H9 (cell line): Measurements from ENCODE around the gene FHL3. TPM values are rescaled to one million over a fixed set of nuclear protein-coding genes. Genes with fewer than 3 reads are reported as not detected.

Experiments
- DNase-seq: peaks from one replicate; pipeline ENCODE4 v3.0.0-alpha.2; 2017
- H2AFZ ChIP-seq: one replicate; pipeline ENCODE4 v1.6.1; 2013; ENCODE audit warnings: mild to moderate bottlenecking, low read length, control low read depth, moderate library complexity
- H2AK5ac ChIP-seq: 2 replicates; pipeline ENCODE4 v1.6.1; 2013; ENCODE audit warnings: low read length, control low read depth, mixed read lengths; ENCODE audit not compliant: insufficient read length
- H2BK120ac ChIP-seq: one replicate; pipeline ENCODE4 v1.6.1; 2013; ENCODE audit warnings: low read depth, mild to moderate bottlenecking, low read length, control low read depth, inconsistent platforms; ENCODE audit not compliant: poor library complexity, severe bottlenecking
- H2BK12ac ChIP-seq: 2 replicates; pipeline ENCODE4 v1.6.1; 2013; ENCODE audit warnings: low read length, control low read depth, mixed read lengths, low read depth; ENCODE audit not compliant: insufficient read length
- H2BK15ac ChIP-seq: 2 replicates; pipeline ENCODE4 v1.6.1; 2013; ENCODE audit warnings: low read depth, low read length, control low read depth
- H2BK20ac ChIP-seq: one replicate; pipeline ENCODE4 v1.6.1; 2013; ENCODE audit warnings: low read depth, mild to moderate bottlenecking, low read length, control low read depth, inconsistent platforms; ENCODE audit not compliant: poor library complexity, severe bottlenecking
- H2BK5ac ChIP-seq: 2 replicates; pipeline ENCODE4 v1.6.1; 2013; ENCODE audit warnings: low read length, control low read depth, mixed read lengths; ENCODE audit not compliant: insufficient read length
- H3K14ac ChIP-seq: 2 replicates; pipeline ENCODE4 v1.6.1; 2013; ENCODE audit warnings: low read length, control low read depth; ENCODE audit not compliant: insufficient read depth
- H3K18ac ChIP-seq: 2 replicates; pipeline ENCODE4 v1.6.1; 2013; ENCODE audit warnings: low read depth, mild to moderate bottlenecking, mixed read lengths, low read length, control low read depth; ENCODE audit not compliant: insufficient read length
- H3K23ac ChIP-seq: 2 replicates; pipeline ENCODE4 v1.6.1; 2013; ENCODE audit warnings: low read length, control low read depth, mixed read lengths, low read depth; ENCODE audit not compliant: insufficient read length
- H3K23me2 ChIP-seq: 2 replicates; pipeline ENCODE4 v1.6.1; 2013; ENCODE audit warnings: low read depth, mild to moderate bottlenecking, mixed read lengths, low read length, control low read depth; ENCODE audit not compliant: insufficient read length, poor library complexity, severe bottlenecking
- H3K27ac ChIP-seq: 2 replicates; pipeline ENCODE4 v1.5.1; 2013; ENCODE audit warnings: low read length, control low read depth, mixed read lengths, low read depth; ENCODE audit not compliant: insufficient read length
- H3K27me3 ChIP-seq: 2 replicates; pipeline ENCODE4 v1.6.1; 2013; ENCODE audit warnings: low read length, control low read depth, inconsistent platforms; ENCODE audit not compliant: insufficient read depth
- H3K4ac ChIP-seq: 2 replicates; pipeline ENCODE4 v1.6.1; 2013; ENCODE audit warnings: low read depth, mild to moderate bottlenecking, control low read depth, inconsistent platforms, low read length, moderate library complexity
- H3K4me1 ChIP-seq: 2 replicates; pipeline ENCODE4 v1.6.1; 2013; ENCODE audit warnings: low read length, control low read depth, inconsistent platforms; ENCODE audit not compliant: insufficient read depth
- H3K4me2 ChIP-seq: 2 replicates; pipeline ENCODE4 v1.6.1; 2013; ENCODE audit warnings: low read length, control low read depth, mixed read lengths; ENCODE audit not compliant: insufficient read length, insufficient read depth
- H3K56ac ChIP-seq: 2 replicates; pipeline ENCODE4 v1.6.1; 2013; ENCODE audit warnings: low read depth, mild to moderate bottlenecking, mixed read lengths, low read length, control low read depth; ENCODE audit not compliant: insufficient read length
- H3K79me1 ChIP-seq: 2 replicates; pipeline ENCODE4 v1.6.1; 2013; ENCODE audit warnings: low read depth, mild to moderate bottlenecking, moderate library complexity, low read length, control low read depth, inconsistent platforms; ENCODE audit not compliant: insufficient read depth, poor library complexity, severe bottlenecking
- H3K79me2 ChIP-seq: 2 replicates; pipeline ENCODE4 v1.6.1; 2013; ENCODE audit warnings: low read length, control low read depth, inconsistent platforms; ENCODE audit not compliant: insufficient read depth
- H3K9ac ChIP-seq: 2 replicates; pipeline ENCODE4 v1.6.1; 2013; ENCODE audit warnings: low read length, control low read depth, mixed read lengths; ENCODE audit not compliant: insufficient read length; ENCODE audit errors: extremely low read depth
- H3K9me3 ChIP-seq: one replicate; pipeline ENCODE4 v1.6.1; 2013; ENCODE audit warnings: low read depth, low read length, inconsistent platforms; ENCODE audit not compliant: control insufficient read depth
- H3T11ph ChIP-seq: one replicate; pipeline ENCODE4 v1.6.1; 2013; ENCODE audit warnings: mild to moderate bottlenecking, low read length, control low read depth, inconsistent platforms
- H4K20me1 ChIP-seq: one replicate; pipeline ENCODE4 v1.6.1; 2013; ENCODE audit not compliant: control insufficient read depth, insufficient read length, insufficient read depth
- H4K5ac ChIP-seq: 2 replicates; pipeline ENCODE4 v1.6.1; 2013; ENCODE audit warnings: low read depth, mild to moderate bottlenecking, mixed read lengths, low read length, control low read depth; ENCODE audit not compliant: insufficient read length
- H4K8ac ChIP-seq: replicated peaks from 2 replicates; pipeline ENCODE4 v1.6.1; 2013; ENCODE audit warnings: low read length, control low read depth, mixed read lengths, low read depth; ENCODE audit not compliant: insufficient read length
- H4K91ac ChIP-seq: 2 replicates; pipeline ENCODE4 v1.6.1; 2013; ENCODE audit warnings: low read depth, mild to moderate bottlenecking, moderate library complexity, mixed read lengths, low read length, control low read depth; ENCODE audit not compliant: insufficient read length
- H3K27ac Mint-ChIP-seq, 3 experiments: 2 replicates in 2 of 3; 3 replicates in 1 of 3; pipeline ENCODE4 v1.8.0; 2020 to 2021; ENCODE audit warnings: mixed read lengths in 3 of 3, mild to moderate bottlenecking in 1 of 3, moderate library complexity in 1 of 3
- H3K27me3 Mint-ChIP-seq: 2 replicates; pipeline ENCODE4 v1.8.0; 2021; ENCODE audit warnings: low read depth, mild to moderate bottlenecking, moderate library complexity, mixed read lengths
- H3K36me3 Mint-ChIP-seq, 3 experiments: 2 replicates in 2 of 3; 3 replicates in 1 of 3; pipeline ENCODE4 v1.8.0; 2020 to 2021; ENCODE audit warnings: low read depth in 3 of 3, mixed read lengths in 3 of 3; ENCODE audit not compliant: insufficient read depth in 1 of 3
- H3K4me1 Mint-ChIP-seq, 2 experiments: 2 replicates each; pipeline ENCODE4 v1.8.0; 2020; ENCODE audit warnings: mixed read lengths in 2 of 2
- H3K4me3 Mint-ChIP-seq, 2 experiments: 2 replicates in 1 of 2; 3 replicates in 1 of 2; pipeline ENCODE4 v1.8.0; 2020 to 2021; ENCODE audit warnings: mild to moderate bottlenecking in 2 of 2, mixed read lengths in 2 of 2, moderate library complexity in 1 of 2
- H3K9me3 Mint-ChIP-seq, 2 experiments: 2 replicates in 1 of 2; 3 replicates in 1 of 2; pipeline ENCODE4 v1.8.0; 2020; ENCODE audit warnings: mild to moderate bottlenecking in 2 of 2, mixed read lengths in 2 of 2, moderate library complexity in 1 of 2
- WGBS: extraction: QIAGEN DNeasy Blood & Tissue Kit; methylation state at CpG from one replicate; pipeline ENCODE4 v1.1.7; 2013; ENCODE audit warnings: missing lambda C conversion rate, low lambda C conversion rate, mixed read lengths; ENCODE audit not compliant: insufficient read length; ENCODE audit errors: extremely low coverage; 5-methylcytosine and 5-hydroxymethylcytosine counted together
- total RNA-seq: library from RNA; stranded (reverse); gene quantifications from 2 replicates; pipeline ENCODE4 v1.2.1, GENCODE V29; 2021
- TF ChIP-seq, protein P1 (sequence below): fragments of 200-600 bp; sonication (generic); conservative IDR thresholded peaks from 3 replicates; pipeline ENCODE4 v1.8.0; 2021; ENCODE audit warnings: antibody characterized with exemption, mild to moderate bottlenecking

FHL3 gene
- total RNA-seq, 1 experiment from 2014 or later = 32.8 TPM

DNA sequence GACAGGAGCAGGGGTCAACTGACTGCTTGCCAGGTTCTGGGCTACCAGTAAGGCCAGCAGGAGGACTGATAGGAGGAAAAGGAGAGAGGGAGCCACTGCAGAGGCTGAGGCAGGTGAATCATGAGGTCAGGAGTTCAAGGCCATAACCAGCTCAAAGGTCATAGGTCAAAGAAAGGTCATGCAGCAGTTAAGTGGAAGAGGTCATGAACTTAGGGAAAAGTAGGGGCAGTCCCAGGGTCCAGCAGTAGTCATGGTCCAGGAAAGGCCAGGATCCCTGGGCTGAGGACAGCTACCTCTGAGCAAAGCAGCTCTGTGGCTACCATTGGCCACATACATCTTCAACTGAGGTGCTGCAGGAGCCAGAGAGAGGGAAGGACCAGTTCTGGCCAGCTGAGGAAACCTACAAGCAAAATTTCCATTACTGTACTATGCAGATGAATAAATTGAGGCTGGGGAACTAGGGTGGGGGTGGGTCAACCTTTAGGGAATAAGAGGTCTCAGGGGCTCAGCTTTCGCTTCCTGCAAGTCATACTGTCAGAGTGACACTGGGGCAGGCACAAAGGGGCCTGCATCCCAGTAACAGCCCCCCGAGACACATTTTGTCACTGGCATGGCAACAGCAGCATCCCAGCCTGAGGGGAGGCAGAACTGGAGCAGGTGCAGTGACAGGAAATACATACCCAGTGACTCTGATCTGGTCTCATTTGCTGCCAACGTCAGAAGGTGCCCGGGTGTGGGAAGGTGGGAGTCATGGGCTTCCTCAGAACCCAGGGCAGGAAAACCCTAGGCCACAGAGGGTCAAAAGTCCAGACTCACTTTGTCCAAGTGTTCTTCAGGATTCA, 53.3 kb downstream of the FHL3 start:
- WGBS = no CpG with 5 or more reads among the region's 4 CpGs

More for the DNA sequence above, 53.3 kb downstream of the FHL3 start:
- H2BK120ac ChIP-seq = no peak overlapping the region
- no peak overlapping the region for H3T11ph ChIP-seq
- no peak overlapping the region for H2BK5ac ChIP-seq
- no peak overlapping the region for H4K91ac ChIP-seq
- H3K79me2 ChIP-seq = no peaks in the 10 kb centered on the region
- Mint-ChIP-seq H3K4me3 (no peak overlapping the region), H3K9me3 (no peaks in the 10 kb centered on the region), H3K27ac (no peak overlapping the region), H3K36me3 (peaks cover 2 to 8% (median 4%) of the 10 kb centered on the region in 3 experiments; a peak in 6 of 7 replicates), H3K27me3 (no peaks in the 10 kb centered on the region; the same call in 1 of the 2 replicates), H3K4me1 (peaks cover 10 to 17% of the 10 kb centered on the region in 2 experiments)
- no peak overlapping the region for H3K9ac ChIP-seq
- H3K14ac ChIP-seq = no peak overlapping the region; the same call in 1 of the 2 replicates
- H2BK12ac ChIP-seq = no peak overlapping the region
- TF ChIP-seq, protein P1, sequence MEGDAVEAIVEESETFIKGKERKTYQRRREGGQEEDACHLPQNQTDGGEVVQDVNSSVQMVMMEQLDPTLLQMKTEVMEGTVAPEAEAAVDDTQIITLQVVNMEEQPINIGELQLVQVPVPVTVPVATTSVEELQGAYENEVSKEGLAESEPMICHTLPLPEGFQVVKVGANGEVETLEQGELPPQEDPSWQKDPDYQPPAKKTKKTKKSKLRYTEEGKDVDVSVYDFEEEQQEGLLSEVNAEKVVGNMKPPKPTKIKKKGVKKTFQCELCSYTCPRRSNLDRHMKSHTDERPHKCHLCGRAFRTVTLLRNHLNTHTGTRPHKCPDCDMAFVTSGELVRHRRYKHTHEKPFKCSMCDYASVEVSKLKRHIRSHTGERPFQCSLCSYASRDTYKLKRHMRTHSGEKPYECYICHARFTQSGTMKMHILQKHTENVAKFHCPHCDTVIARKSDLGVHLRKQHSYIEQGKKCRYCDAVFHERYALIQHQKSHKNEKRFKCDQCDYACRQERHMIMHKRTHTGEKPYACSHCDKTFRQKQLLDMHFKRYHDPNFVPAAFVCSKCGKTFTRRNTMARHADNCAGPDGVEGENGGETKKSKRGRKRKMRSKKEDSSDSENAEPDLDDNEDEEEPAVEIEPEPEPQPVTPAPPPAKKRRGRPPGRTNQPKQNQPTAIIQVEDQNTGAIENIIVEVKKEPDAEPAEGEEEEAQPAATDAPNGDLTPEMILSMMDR = no peak
- no peaks in the 10 kb centered on the region for H3K23me2 ChIP-seq
- H3K18ac ChIP-seq = no peak overlapping the region
- no peaks in the 10 kb centered on the region for H3K9me3 ChIP-seq
- no peaks in the 10 kb centered on the region for H4K20me1 ChIP-seq
- DNase-seq = no peak
- H3K4me2 ChIP-seq = no peak overlapping the region
- H2AK5ac ChIP-seq = no peak overlapping the region
- no peak overlapping the region for H2AFZ ChIP-seq
- no peak overlapping the region for H3K23ac ChIP-seq
- H3K27ac ChIP-seq = no peak overlapping the region
- no peak overlapping the region for H4K8ac ChIP-seq
- no peak overlapping the region for H2BK15ac ChIP-seq
- no peaks in the 10 kb centered on the region for H3K4me1 ChIP-seq
- H4K5ac ChIP-seq = no peak overlapping the region
- H3K56ac ChIP-seq = no peak overlapping the region
- H3K79me1 ChIP-seq = no peaks in the 10 kb centered on the region
- H3K4ac ChIP-seq = no peak overlapping the region
- H3K27me3 ChIP-seq = no peaks in the 10 kb centered on the region
- H2BK20ac ChIP-seq = no peak overlapping the region
